ENCODE results near the gene PBRM1. TPM values are rescaled to one million over a fixed set of nuclear protein-coding genes. Genes with fewer than 3 reads are reported as not detected.

PBRM1 gene
- total RNA-seq, 3 donors from 2014 or later (not counting 1 experiment from before 2014, with no cell fraction given) = 70.2 to 79.7 (median 76.6) TPM

GRCh38 chr3:52507359-52507758 is 178.4 kb downstream of the PBRM1 start:
- no peaks in the 10 kb centered on the region for H3K27me3 Mint-ChIP-seq (ENCODE audit: low read depth in 2 of 2)
- no peaks in the 10 kb centered on the region for H3K9me3 Mint-ChIP-seq
- no peaks in the 10 kb centered on the region for H3K4me1 ChIP-seq (ENCODE audit: control insufficient read depth, insufficient read depth, low read length)
- no peaks in the 10 kb centered on the region for H3K27me3 ChIP-seq (ENCODE audit: control insufficient read depth, insufficient read depth, low read length)
- no peak overlapping the region for H3K4me3 Mint-ChIP-seq
- TF ChIP-seq CTCF (IDR thresholded peaks at IDR 0.05) = no peak
- no peaks in the 10 kb centered on the region for H3K9me3 ChIP-seq (ENCODE audit: control insufficient read depth, insufficient read depth, low read length)
- intact Hi-C loops (cut with micrococcal nuclease) = no loop called here
- H3K36me3 Mint-ChIP-seq = no peaks in the 10 kb centered on the region
- 92% methylated on average over 5 of the region's 5 CpGs for WGBS (ENCODE audit: insufficient coverage)
- no peaks in the 10 kb centered on the region for H3K36me3 ChIP-seq (ENCODE audit: control insufficient read depth, insufficient read depth, low read length)
- ATAC-seq (no peak), DNase-seq (no peak)
- no peaks in the 10 kb centered on the region for H3K4me1 Mint-ChIP-seq
- no peak overlapping the region for H3K4me3 ChIP-seq (ENCODE audit: low read length)
- H3K27ac ChIP-seq (ENCODE audit: low read length) = no peak overlapping the region
- no peak overlapping the region for H3K27ac Mint-ChIP-seq

- intact Hi-C loops (cut with micrococcal nuclease) = no loop called here
- no peak overlapping the region for H3K27ac ChIP-seq (ENCODE audit: low read length)
- TF ChIP-seq CTCF (IDR thresholded peaks at IDR 0.05) = no peak
- Mint-ChIP-seq H3K9me3 (no peaks in the 10 kb centered on the region), H3K4me1 (no peaks in the 10 kb centered on the region), H3K36me3 (no peaks in the 10 kb centered on the region), H3K27me3 (ENCODE audit: low read depth in 2 of 2) (no peaks in the 10 kb centered on the region), H3K4me3 (no peak overlapping the region), H3K27ac (no peak overlapping the region)
- WGBS (ENCODE audit: insufficient coverage) = 90% methylated on average over 27 of the region's 27 CpGs
- no peak overlapping the region for H3K4me3 ChIP-seq (ENCODE audit: low read length)
- no peaks in the 10 kb centered on the region for H3K4me1 ChIP-seq (ENCODE audit: control insufficient read depth, insufficient read depth, low read length)
- no peaks in the 10 kb centered on the region for H3K9me3 ChIP-seq (ENCODE audit: control insufficient read depth, insufficient read depth, low read length)
- no peak for ATAC-seq
- no peaks in the 10 kb centered on the region for H3K36me3 ChIP-seq (ENCODE audit: control insufficient read depth, insufficient read depth, low read length)
- H3K27me3 ChIP-seq (ENCODE audit: control insufficient read depth, insufficient read depth, low read length) = no peaks in the 10 kb centered on the region
- no peak for DNase-seq
These were observed 179.3 kb downstream of the PBRM1 start for GRCh38 chr3:52506266-52506966.

- intact Hi-C loops (cut with micrococcal nuclease) = no loop called here
- Mint-ChIP-seq H3K4me1 (no peaks in the 10 kb centered on the region), H3K4me3 (no peak overlapping the region), H3K27ac (no peak overlapping the region), H3K36me3 (no peaks in the 10 kb centered on the region), H3K9me3 (no peaks in the 10 kb centered on the region), H3K27me3 (ENCODE audit: low read depth in 2 of 2) (no peaks in the 10 kb centered on the region)
- Histone ChIP-seq H3K27me3 (ENCODE audit: control insufficient read depth, insufficient read depth, low read length) (no peaks in the 10 kb centered on the region), H3K9me3 (ENCODE audit: control insufficient read depth, insufficient read depth, low read length) (no peaks in the 10 kb centered on the region), H3K36me3 (ENCODE audit: control insufficient read depth, insufficient read depth, low read length) (no peaks in the 10 kb centered on the region), H3K4me3 (ENCODE audit: low read length) (no peak overlapping the region), H3K27ac (ENCODE audit: low read length) (no peak overlapping the region), H3K4me1 (ENCODE audit: control insufficient read depth, insufficient read depth, low read length) (peaks cover 5% of the 10 kb centered on the region)
- no peak for TF ChIP-seq CTCF (IDR thresholded peaks at IDR 0.05)
- 89% methylated on average over 10 of the region's 10 CpGs for WGBS (ENCODE audit: insufficient coverage)
- DNase-seq = no peak
- ATAC-seq = no peak
These were observed 180.7 kb downstream of the PBRM1 start for GRCh38 chr3:52504977-52505376.

Measured in natural killer cell (primary cell).